Karpas-422 (cell line): Measurements from ENCODE around the gene RAD51B. TPM values are rescaled to one million over a fixed set of nuclear protein-coding genes. Genes with fewer than 3 reads are reported as not detected.

ENCODE experiments used
- DNase-seq: peaks from one replicate; pipeline ENCODE4 v3.0.0-alpha.2; 2015
- H2AFZ ChIP-seq: fragments of 200-600 bp; sonication (generic); 2 replicates; pipeline ENCODE4 v1.6.1; 2014; ENCODE audit warnings: antibody characterized with exemption, low read length, mixed read lengths
- H3K27ac ChIP-seq: fragments of 200-600 bp; sonication (generic); 2 replicates; pipeline ENCODE4 v1.5.1; 2014; ENCODE audit warnings: mild to moderate bottlenecking, low read length, moderate library complexity
- H3K27me3 ChIP-seq: fragments of 200-600 bp; sonication (generic); 2 replicates; pipeline ENCODE4 v1.6.1; 2014; ENCODE audit warnings: low read length, mixed read lengths
- H3K36me3 ChIP-seq: fragments of 200-600 bp; sonication (generic); 2 replicates; pipeline ENCODE4 v1.6.1; 2014; ENCODE audit warnings: low read length, mixed read lengths; ENCODE audit not compliant: insufficient read depth
- H3K4me1 ChIP-seq: fragments of 200-600 bp; sonication (generic); 2 replicates; pipeline ENCODE4 v1.6.1; 2014; ENCODE audit warnings: mild to moderate bottlenecking, low read length, mixed read lengths
- H3K4me2 ChIP-seq: fragments of 200-600 bp; sonication (generic); 2 replicates; pipeline ENCODE4 v1.6.1; 2014; ENCODE audit warnings: low read length, low read depth, mild to moderate bottlenecking; ENCODE audit not compliant: poor library complexity, severe bottlenecking
- H3K4me3 ChIP-seq: fragments of 200-600 bp; sonication (generic); 2 replicates; pipeline ENCODE4 v1.5.1; 2014; ENCODE audit warnings: mild to moderate bottlenecking, antibody characterized with exemption, low read length, mixed read lengths
- H3K79me2 ChIP-seq: fragments of 200-600 bp; sonication (generic); 2 replicates; pipeline ENCODE4 v1.6.1; 2014; ENCODE audit warnings: mild to moderate bottlenecking, low read length, mixed read lengths
- H3K9ac ChIP-seq: fragments of 200-600 bp; sonication (generic); 2 replicates; pipeline ENCODE4 v1.6.0; 2014; ENCODE audit warnings: low read length
- H3K9me2 ChIP-seq: fragments of 200-600 bp; sonication (generic), shearing (Covaris generic); replicated peaks from 2 replicates; pipeline ENCODE4 v1.6.0; 2014; ENCODE audit warnings: mild to moderate bottlenecking, low read length, moderate library complexity; ENCODE audit not compliant: insufficient read depth
- H3K9me3 ChIP-seq: fragments of 300-700, 200-600 bp; sonication (generic); 2 replicates; pipeline ENCODE4 v1.6.1; 2014; ENCODE audit warnings: low read length, mixed read lengths
- H4K20me1 ChIP-seq: fragments of 200-600 bp; sonication (generic); 2 replicates; pipeline ENCODE4 v1.6.1; 2014; ENCODE audit warnings: mild to moderate bottlenecking, antibody characterized with exemption, low read length, low read depth; ENCODE audit not compliant: insufficient read depth
- total RNA-seq: library from RNA; depleted of rRNA; stranded (reverse); fragments of >200 nt; shearing (Covaris generic); gene quantifications from 2 replicates; pipeline ENCODE4 v1.2.3, GENCODE V29; 2014; ENCODE audit warnings: low replicate concordance

The RAD51B gene
- total RNA-seq, 1 experiment from 2014 or later = 107 TPM

- no peaks in the 10 kb centered on the region for H3K9me3 ChIP-seq
- no peak overlapping the region for H3K4me2 ChIP-seq
- H3K36me3 ChIP-seq = no peaks in the 10 kb centered on the region
- H3K27ac ChIP-seq = no peak overlapping the region
- H2AFZ ChIP-seq = no peak overlapping the region
- no peaks in the 10 kb centered on the region for H3K79me2 ChIP-seq
- no peak overlapping the region for H3K4me3 ChIP-seq
- no peaks in the 10 kb centered on the region for H3K4me1 ChIP-seq
- H4K20me1 ChIP-seq = peaks cover 6% of the 10 kb centered on the region; the same call in 1 of the 2 replicates
- DNase-seq = no peak
- no peaks in the 10 kb centered on the region for H3K27me3 ChIP-seq
- no peak overlapping the region for H3K9ac ChIP-seq
- H3K9me2 ChIP-seq = no peaks in the 10 kb centered on the region
These were observed 750.4 kb downstream of the RAD51B start for GRCh38 chr14:68569970-68570409.

GRCh38 chr14:68571114-68571591 lies 751.6 kb downstream of the RAD51B start:
- no peak overlapping the region for H3K4me2 ChIP-seq
- H2AFZ ChIP-seq = no peak overlapping the region
- H3K4me3 ChIP-seq = no peak overlapping the region
- no peaks in the 10 kb centered on the region for H3K9me3 ChIP-seq
- no peak overlapping the region for H3K27ac ChIP-seq
- no peaks in the 10 kb centered on the region for H3K9me2 ChIP-seq
- H3K79me2 ChIP-seq = no peaks in the 10 kb centered on the region
- peaks cover 4% of the 10 kb centered on the region; the same call in 1 of the 2 replicates for H4K20me1 ChIP-seq
- no peaks in the 10 kb centered on the region for H3K27me3 ChIP-seq
- H3K9ac ChIP-seq = no peak overlapping the region
- H3K36me3 ChIP-seq = no peaks in the 10 kb centered on the region
- no peaks in the 10 kb centered on the region for H3K4me1 ChIP-seq
- DNase-seq = no peak

DNA sequence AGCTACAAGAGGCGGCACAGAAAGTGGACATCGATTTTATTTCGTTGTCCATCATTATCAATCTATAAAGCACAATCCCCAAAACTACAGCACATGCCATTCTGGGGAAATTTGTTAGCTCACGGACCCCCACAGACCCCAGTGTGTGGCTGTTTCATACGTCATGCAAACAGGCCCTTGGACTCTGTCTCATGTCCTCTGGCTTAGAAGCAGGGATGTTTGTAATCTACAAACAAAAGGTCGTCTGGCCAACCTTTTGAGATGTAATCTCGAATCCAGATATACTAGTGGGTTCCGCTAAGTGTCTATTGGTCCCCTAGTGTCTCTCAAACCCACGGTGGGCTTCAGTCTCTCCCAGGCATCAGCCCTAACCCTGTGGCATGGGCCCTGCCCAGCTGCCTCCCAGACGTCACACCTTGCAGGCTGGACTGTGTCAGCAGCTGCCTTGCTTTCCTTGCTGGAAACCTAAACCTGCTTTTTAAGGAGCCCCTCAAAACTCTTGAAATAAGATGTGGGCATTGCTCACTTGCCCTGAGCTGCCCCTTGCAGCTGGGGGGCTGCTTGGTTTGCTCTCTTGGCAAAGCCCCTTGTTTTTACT lies 752.4 kb downstream of the RAD51B start:
- DNase-seq = no peak
- no peaks in the 10 kb centered on the region for H3K79me2 ChIP-seq
- no peaks in the 10 kb centered on the region for H4K20me1 ChIP-seq
- H2AFZ ChIP-seq = no peak overlapping the region
- no peaks in the 10 kb centered on the region for H3K27me3 ChIP-seq
- H3K9me3 ChIP-seq = no peaks in the 10 kb centered on the region
- H3K36me3 ChIP-seq = no peaks in the 10 kb centered on the region
- H3K4me2 ChIP-seq = no peak overlapping the region
- no peak overlapping the region for H3K9ac ChIP-seq
- no peak overlapping the region for H3K27ac ChIP-seq
- H3K9me2 ChIP-seq = no peaks in the 10 kb centered on the region
- H3K4me1 ChIP-seq = no peaks in the 10 kb centered on the region
- H3K4me3 ChIP-seq = no peak overlapping the region

GRCh38 chr14:68573126-68573525 lies 753.5 kb downstream of the RAD51B start:
- no peak overlapping the region for H3K27ac ChIP-seq
- H3K36me3 ChIP-seq = no peaks in the 10 kb centered on the region
- no peak overlapping the region for H3K4me2 ChIP-seq
- no peaks in the 10 kb centered on the region for H3K27me3 ChIP-seq
- no peak for DNase-seq
- H3K79me2 ChIP-seq = no peaks in the 10 kb centered on the region
- H4K20me1 ChIP-seq = no peaks in the 10 kb centered on the region
- H3K4me3 ChIP-seq = no peak overlapping the region
- H3K9me2 ChIP-seq = no peaks in the 10 kb centered on the region
- H2AFZ ChIP-seq = no peak overlapping the region
- H3K9ac ChIP-seq = no peak overlapping the region
- no peaks in the 10 kb centered on the region for H3K4me1 ChIP-seq
- no peaks in the 10 kb centered on the region for H3K9me3 ChIP-seq

- H4K20me1 ChIP-seq = no peaks in the 10 kb centered on the region
- H3K79me2 ChIP-seq = no peaks in the 10 kb centered on the region
- no peak for DNase-seq
- no peak overlapping the region for H3K4me3 ChIP-seq
- no peak overlapping the region for H3K4me2 ChIP-seq
- no peaks in the 10 kb centered on the region for H3K9me2 ChIP-seq
- no peaks in the 10 kb centered on the region for H3K9me3 ChIP-seq
- H3K36me3 ChIP-seq = no peaks in the 10 kb centered on the region
- H3K27me3 ChIP-seq = no peaks in the 10 kb centered on the region
- H3K27ac ChIP-seq = no peak overlapping the region
- H2AFZ ChIP-seq = no peak overlapping the region
- no peaks in the 10 kb centered on the region for H3K4me1 ChIP-seq
- no peak overlapping the region for H3K9ac ChIP-seq
These were observed 754.1 kb downstream of the RAD51B start for GRCh38 chr14:68573722-68574121.

GRCh38 chr14:68574461-68574860 lies 754.9 kb downstream of the RAD51B start:
- Histone ChIP-seq H3K4me1 (no peaks in the 10 kb centered on the region), H3K4me2 (no peak overlapping the region), H3K27me3 (no peaks in the 10 kb centered on the region), H3K9me2 (no peaks in the 10 kb centered on the region), H3K36me3 (no peaks in the 10 kb centered on the region), H3K9ac (no peak overlapping the region), H3K4me3 (no peak overlapping the region), H3K9me3 (no peaks in the 10 kb centered on the region), H2AFZ (no peak overlapping the region), H3K79me2 (no peaks in the 10 kb centered on the region), H4K20me1 (no peaks in the 10 kb centered on the region), H3K27ac (no peak overlapping the region)
- DNase-seq = no peak

- Histone ChIP-seq H4K20me1 (no peaks in the 10 kb centered on the region), H3K9me3 (no peaks in the 10 kb centered on the region), H3K4me1 (no peaks in the 10 kb centered on the region), H3K27me3 (no peaks in the 10 kb centered on the region), H3K9ac (no peak overlapping the region), H3K4me2 (no peak overlapping the region), H2AFZ (no peak overlapping the region), H3K27ac (no peak overlapping the region), H3K9me2 (no peaks in the 10 kb centered on the region), H3K4me3 (no peak overlapping the region), H3K79me2 (no peaks in the 10 kb centered on the region), H3K36me3 (no peaks in the 10 kb centered on the region)
- DNase-seq = no peak
These were observed 755.3 kb downstream of the RAD51B start for GRCh38 chr14:68574906-68575305.

DNA sequence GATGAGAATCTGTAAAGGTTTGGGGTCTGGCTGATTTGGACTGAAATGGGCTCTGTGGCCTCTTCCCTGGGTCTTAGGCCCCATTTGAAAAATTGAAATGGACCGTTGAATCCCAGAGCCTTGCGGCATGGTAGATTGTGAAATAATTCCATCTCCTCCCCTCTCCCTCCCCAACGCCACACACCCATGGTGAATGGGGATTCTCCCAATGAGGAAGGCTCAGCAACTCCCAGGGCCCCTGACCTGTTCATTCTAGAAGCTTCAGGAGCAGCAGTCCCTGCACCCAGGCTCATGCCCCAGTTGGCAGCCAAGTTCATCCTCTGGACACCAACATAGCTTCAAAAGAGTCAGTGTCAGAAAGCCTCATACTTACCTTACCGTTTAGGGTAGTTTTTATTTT lies 755.8 kb downstream of the RAD51B start:
- Histone ChIP-seq H3K79me2 (no peaks in the 10 kb centered on the region), H2AFZ (no peak overlapping the region), H3K27ac (no peak overlapping the region), H3K9me3 (no peaks in the 10 kb centered on the region), H4K20me1 (no peaks in the 10 kb centered on the region), H3K9ac (no peak overlapping the region), H3K9me2 (no peaks in the 10 kb centered on the region), H3K4me2 (no peak overlapping the region), H3K36me3 (no peaks in the 10 kb centered on the region), H3K4me3 (no peak overlapping the region), H3K4me1 (no peaks in the 10 kb centered on the region), H3K27me3 (no peaks in the 10 kb centered on the region)
- no peak for DNase-seq
